ENCODE measurements around the gene FN3K.

- TF ChIP-seq POLR2AphosphoS5 (IDR thresholded peaks at IDR 0.05; ENCODE audit: insufficient read depth, low read depth, low read length) (no peak), CTCF (IDR thresholded peaks at IDR 0.05; ENCODE audit: extremely low read depth in 1 of 2, insufficient read depth in 1 of 2, low read depth in 1 of 2, low read length in 2 of 2) (no peak), POLR2A (IDR thresholded peaks at IDR 0.05; ENCODE audit: low read depth, low read length) (no peak), EZH2 (IDR thresholded peaks at IDR 0.05; ENCODE audit: borderline replicate concordance, low read depth, low read length, severe bottlenecking) (no peak), MAX (IDR thresholded peaks at IDR 0.05; ENCODE audit: insufficient read depth, insufficient read length) (peak; percentile 14), JUN (IDR thresholded peaks at IDR 0.05; ENCODE audit: borderline replicate concordance, insufficient read depth, insufficient read length, low read depth) (no peak), FOS (IDR thresholded peaks at IDR 0.05; ENCODE audit: borderline replicate concordance, insufficient read depth, low read length) (no peak), GATA2 (IDR thresholded peaks at IDR 0.05; ENCODE audit: insufficient read depth, insufficient read length, low read depth, low read length) (no peak), MYC (IDR thresholded peaks at IDR 0.05; ENCODE audit: low read depth, low read length) (no peak)
Observed at GRCh38 chr17:82698974-82699442, 36.4 kb upstream of the FN3K start.
